ENCODE results near the gene TM6SF1.

TM6SF1 gene

DNA sequence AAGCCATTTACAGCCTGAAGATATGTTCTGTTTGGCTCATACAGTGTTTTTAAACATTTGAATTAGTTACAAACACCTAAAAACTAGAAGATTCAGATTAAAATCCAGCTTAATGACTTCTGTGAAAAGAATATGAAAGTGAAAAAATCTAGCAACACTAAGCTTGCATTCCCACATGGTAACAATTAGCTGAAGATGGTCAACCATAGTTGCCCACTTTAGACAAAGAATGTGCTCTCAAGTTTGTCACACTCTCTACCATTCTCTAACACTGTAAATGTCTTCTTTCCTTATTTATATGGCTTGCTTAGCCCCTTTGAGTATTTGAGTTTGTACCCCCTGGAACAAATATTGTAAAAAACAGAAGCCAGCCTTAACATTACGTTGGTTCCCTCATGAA is 67.4 kb downstream of the TM6SF1 start:
- no peak for DNase-seq (ENCODE audit: low read depth in 2 of 2)

DNA sequence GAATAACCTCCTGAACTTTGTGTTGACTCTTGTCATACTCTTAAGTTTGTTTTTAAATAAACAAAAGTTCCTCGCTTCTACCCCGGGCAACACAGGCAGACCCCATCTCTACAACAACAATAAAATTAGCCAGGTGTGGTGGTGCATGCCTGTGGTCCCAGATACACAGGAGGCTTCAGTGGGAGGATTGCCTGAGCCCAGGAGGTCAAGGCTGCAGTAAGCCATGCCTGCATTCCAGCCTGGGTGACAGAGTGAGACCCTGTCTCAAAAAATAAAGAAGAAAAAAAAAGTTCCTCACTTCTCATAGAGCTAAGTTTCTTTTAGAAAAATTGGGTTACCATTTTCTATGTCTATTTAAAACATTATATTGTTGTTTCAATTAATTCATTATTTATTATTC is 70.9 kb downstream of the TM6SF1 start:
- DNase-seq (ENCODE audit: low read depth in 2 of 2), result no peak

DNA sequence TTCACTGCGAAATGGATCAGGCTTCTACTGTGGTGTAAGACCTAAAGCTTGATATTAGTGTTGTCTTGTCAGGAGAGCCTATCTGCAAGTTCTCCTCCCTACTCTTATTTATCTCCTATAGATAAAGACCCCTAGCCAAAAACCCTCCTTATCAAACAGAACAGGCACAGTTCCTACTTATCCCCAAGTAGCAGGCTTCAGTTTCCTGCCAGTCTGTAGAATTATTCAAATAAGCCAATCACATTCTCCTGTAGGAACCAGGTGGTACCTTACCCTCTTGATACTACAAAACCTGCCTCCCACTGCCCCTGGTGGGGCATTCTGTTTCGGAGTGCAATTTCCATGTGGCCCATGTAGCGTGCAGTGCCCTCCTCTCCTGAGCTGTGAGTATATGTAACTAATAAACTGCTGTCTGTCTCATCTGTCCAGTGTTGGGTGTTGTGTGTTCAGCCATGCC is 71.5 kb downstream of the TM6SF1 start:
- no peak for DNase-seq (ENCODE audit: low read depth in 2 of 2)

DNA sequence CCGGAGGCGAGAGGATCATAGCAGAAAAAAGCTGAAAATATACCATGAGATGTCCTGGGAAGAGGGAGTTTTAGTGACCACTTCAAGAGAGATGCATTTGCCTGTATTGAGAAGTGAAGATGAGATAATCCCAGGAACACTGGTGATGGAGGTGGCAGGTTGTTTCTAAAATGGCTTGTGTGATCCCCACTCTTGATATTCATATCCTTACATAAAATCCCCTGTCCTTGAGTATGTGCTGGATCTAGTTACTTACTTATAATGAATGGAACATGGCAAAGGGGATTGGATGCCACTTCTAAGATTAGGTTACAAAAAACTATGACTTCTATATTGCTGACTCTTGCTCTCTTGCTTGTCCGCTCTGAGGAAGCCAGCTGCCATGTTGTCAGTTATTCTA is 78.1 kb downstream of the TM6SF1 start:
- DNase-seq (ENCODE audit: low read depth in 2 of 2), result no peak

All from fibroblast of skin of left biceps (primary cell).